NK-92 (cell line): ENCODE data around the gene SUMF1.

Experiments used
- DNase-seq: peaks from one replicate; lab custom pipeline; 2025; ENCODE audit not compliant: unreplicated experiment; lab: John Stamatoyannopoulos, UW

The SUMF1 gene

GRCh38 chr3:4466741-4467521, at the start of gene SUMF1:
TSS of gene SUMF1 (minus strand) at chr3:4467269. CDS start at chr3:4467245, 24 bp downstream.
- DNase-seq = no peak

DNA sequence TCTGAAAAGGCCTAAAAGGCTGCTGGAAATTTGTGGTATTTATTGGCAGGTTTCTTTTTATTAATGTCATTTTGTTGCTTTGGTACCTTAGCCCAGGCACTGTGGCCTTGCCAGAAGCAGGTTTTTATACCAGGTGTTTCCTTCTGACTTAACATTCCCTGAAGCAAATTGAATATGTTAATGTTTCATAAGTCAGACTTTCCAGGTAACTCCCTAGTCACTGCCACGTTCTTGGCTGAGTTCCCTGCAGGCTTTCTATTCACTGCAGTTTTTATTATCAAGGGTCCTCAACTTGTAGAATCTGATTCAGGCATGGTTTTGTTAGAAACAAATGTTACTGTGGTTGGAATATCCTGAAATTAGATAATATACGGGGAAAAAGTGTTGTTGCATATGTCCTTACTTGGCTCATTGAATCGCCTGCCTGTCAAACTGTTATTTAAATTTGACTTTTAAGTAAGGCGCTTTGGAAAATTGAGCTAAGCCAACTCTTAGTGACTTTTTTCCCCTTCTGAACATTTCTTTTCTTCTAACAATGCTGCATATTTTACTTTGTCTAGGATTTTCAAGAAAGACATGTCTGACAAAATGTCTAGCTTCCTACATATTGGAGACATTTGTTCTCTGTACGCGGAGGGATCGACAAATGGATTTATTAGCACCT, 49.0 kb upstream of the SUMF1 start:
- DNase-seq = no peak

DNA sequence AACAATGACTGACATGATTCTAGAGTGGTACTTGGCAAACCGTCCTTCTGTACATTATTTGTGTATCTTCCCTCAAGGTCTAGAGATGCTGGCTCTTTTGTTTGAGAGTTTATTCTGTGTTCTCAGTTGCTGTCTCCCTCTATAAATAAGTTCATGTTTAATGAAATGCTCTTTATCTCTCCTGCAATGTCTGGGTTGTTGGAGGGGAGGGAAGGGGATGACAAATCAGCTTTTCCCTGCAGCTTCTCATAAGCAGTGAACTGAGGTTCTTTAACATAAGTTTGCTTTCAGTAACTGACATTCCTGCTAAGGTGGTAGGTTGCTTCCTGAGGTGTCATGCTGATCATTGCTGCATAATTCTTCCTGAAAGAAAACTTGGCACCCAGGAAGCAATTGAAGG, 47.8 kb upstream of the SUMF1 start:
- DNase-seq = no peak

DNA sequence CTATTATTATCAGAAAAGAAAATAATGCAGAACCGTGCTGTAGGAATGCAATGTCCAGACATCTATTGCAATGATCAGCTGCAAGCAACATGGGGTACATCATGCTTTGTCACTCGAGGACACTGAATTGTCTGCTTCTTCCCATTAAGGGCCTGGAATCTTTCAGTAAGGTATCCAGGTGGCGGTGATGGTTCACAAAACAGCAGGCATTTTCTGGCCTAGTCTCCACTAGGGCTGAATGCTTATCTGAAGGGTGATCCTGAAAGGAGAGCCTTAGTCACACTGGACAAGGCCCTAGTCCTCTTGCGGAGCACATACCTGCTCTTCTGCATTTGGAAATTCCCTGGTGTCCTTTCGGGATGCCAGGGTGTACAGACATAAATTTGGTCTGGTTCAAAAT, 47.3 kb upstream of the SUMF1 start:
- DNase-seq = no peak

DNA sequence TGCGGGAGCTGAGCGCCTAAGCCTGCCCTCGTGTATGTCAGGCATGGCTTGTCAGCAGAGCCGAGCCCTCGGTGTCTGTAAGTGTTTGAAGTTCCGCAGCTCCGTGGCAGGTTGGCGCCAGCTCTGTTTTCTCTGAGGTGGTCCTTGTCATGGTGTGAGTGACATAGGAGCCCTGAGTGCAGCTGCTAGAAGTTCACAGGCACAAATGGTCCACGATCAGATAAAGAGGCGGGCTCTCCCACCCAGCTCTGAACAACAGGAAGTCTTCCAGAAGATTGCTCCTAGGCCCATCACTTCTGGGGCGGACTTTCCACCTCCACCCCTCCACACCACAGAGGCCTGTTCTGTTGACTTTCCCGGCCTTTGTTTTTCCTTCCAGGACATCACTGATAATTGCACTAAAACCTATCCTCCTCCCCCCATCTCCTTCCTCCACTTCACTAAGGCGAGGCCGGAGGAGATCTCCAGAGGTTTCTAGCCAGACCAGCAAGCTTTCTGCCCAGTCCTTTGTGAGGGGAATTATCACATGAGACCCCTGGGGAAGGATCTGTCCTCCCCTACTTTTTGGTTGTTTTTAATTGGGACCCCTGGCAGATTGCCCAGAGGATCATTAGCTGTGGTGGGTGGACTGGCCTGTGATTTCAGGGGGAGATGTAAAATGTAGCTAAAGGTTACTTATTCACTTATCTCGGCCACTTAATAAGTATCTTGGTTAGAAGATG, 46.0 kb upstream of the SUMF1 start:
- DNase-seq = no peak

GRCh38 chr3:4511491-4512262, 44.6 kb upstream of the SUMF1 start:
- no peak for DNase-seq

- DNase-seq = no peak
Measured at GRCh38 chr3:4509983-4510755, 43.1 kb upstream of the SUMF1 start.

GRCh38 chr3:4509043-4509442, 42.0 kb upstream of the SUMF1 start:
- DNase-seq = no peak

- DNase-seq = no peak
Measured at GRCh38 chr3:4508048-4508981, 41.2 kb upstream of the SUMF1 start.

DNA sequence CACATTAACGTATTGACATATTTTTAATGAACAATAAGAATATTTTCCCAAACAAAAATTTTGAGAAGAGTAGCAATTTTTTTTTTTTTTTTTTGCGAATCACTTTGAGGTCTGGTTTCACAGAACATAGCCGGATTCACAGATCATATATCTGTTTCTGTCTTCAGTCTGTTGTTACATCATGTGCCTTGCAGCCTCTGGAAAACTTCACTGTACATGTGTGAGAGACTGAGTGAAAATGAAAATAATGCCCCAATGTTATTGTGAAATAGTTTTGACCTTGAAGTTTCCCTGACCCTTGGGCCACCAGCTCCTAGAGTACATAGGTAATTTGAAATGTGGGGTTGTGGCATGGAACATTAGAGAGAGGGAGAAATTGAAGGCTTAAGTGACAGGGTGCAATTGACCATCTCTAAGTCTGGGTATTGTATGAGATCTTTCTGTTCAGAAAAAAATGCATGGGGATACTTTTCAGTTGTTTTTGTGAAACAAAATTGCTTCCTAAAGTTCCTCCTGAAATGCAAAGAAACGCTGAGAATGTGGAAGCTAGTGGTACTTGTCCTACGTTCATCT, 40.0 kb upstream of the SUMF1 start:
- no peak for DNase-seq

DNA sequence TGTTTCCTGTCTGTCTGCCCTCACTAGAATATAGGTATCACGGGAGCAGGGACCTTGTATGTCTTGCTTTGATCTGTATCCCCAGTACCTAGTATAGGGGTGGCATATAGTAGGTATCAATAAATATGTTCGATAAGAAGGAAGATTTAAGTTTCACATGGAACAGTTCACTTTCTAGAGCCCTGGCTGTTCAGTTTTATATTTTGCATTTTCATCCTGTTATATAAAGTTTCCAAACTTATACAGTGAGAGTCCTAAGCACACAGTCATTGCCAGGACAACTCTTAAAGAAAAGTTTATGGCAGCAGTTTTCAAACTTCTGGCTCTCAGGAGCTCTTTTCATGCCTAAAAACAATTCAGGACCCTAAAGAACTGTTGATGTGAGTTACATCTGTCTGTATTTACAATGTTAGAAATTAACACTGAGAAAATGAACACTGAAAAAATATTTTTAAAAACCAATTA, 39.5 kb upstream of the SUMF1 start:
- no peak for DNase-seq

DNA sequence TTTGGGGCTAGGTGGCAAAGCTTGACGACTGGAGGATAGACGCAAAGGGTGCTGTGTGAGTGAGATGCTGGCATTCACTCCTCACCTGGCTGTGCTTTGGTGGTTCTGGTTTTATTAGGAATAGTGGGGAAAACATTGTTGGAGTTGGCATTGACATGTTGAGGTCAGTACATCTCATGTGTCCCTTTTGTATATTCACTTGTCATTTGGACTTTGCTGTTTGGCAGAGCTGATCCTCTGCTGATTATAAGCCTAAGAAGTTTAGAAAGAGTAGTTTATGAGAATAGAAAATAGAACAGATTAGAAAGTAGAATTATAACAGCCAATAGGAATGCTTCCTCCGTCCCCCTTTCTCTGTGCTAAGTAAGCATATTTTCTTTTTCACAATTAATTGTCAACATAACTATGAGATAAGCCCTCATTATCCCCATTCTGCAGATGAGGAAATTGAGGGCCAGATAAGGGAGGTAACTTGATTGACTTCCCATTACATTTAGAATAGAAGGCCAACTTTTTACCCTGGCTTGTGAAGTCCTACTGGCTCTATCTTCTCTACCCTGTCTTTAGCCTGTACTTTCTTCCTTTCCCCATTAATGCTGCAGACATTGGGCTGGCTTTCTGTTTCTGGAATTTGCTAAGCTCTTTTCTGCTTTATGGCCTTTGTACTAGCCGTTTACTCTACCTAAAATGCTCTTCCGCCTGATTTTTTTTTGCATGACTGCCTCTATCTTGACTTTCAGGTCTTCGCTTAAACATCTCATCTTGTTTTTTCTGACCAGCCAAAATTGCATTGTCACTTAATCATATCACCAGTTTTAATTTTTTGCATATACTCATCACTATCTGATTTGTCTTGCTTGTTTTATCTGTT, 38.9 kb upstream of the SUMF1 start:
- no peak for DNase-seq

DNA sequence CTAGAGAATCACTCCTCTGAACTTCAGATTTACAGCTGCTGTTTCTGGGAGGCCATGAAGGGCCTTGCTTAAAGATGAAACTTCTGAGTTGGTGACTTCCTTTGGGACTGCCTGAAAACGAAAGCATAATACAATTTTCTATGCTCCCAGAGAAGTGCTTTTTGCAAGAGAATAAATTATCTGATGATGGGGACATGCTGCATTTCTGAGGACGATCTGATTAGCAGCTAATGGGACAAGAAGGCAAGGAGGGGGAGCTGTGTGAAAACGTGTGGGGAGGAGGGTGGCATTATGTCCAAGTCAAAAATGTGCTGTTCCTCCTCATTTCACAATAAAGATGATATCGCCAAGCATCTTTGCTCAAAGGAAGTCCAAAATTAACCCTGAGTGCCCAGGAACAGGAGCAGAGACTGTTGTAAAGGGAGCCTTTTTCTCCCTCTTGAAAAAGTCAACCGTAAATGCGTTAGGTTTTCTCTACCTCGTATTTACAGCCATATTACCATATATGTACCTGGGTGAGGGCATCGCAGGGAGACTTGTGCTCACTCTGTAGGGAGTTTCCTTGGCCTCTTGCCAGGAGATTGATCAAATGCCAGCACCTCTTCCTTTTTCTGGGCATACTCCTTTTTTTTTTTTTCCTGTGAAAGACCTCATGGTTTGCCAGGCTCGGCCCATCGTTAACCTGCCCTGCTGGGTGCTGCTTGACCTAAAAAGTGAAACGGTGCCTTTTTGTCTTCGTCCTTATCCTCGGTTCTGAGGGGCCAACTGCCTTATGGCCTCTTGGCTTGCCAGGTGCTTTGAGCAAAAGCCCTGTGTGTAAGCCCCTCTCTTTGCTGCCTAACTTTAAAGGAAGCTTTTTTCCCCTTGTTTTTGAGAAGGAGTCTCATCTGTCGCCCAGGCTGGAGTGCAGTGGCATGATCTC, 37.5 kb upstream of the SUMF1 start:
- no peak for DNase-seq

GRCh38 chr3:4503050-4503449, 36.0 kb upstream of the SUMF1 start:
- no peak for DNase-seq

GRCh38 chr3:4501927-4502326, 34.9 kb upstream of the SUMF1 start:
- DNase-seq = no peak

GRCh38 chr3:4501437-4501836, 34.4 kb upstream of the SUMF1 start:
- DNase-seq = no peak

GRCh38 chr3:4498446-4498845, 31.4 kb upstream of the SUMF1 start:
- DNase-seq = no peak
